Psoas muscle (tissue), 8 donors: ENCODE measurements around the gene FBN3. TPM values are rescaled to one million over a fixed set of nuclear protein-coding genes. Genes with fewer than 3 reads are reported as not detected.
"Not testable (repeated sequence)": the region's sequence is repeated elsewhere in the genome, so short reads cannot be mapped to it uniquely, and the experiment has no call there.

Source experiments
- ATAC-seq, 4 donors: fragments of 200-7000 bp; cut with Tn5 transposase; one replicate each; pipeline ENCODE4 v1.9.1; 2020; ENCODE audit warnings: moderate library complexity in 3 of 4, mild to moderate bottlenecking in 2 of 4
- DNase-seq, 2 donors: peaks; one replicate each; pipeline ENCODE4 v3.0.0-alpha.2; 2020
- H3K27ac ChIP-seq: fragments of 200-600 bp; one replicate; pipeline ENCODE4 v1.8.0; 2022
- H3K27me3 ChIP-seq, 3 donors: fragments of 200-600 bp in 1 of 3; one replicate each; pipeline versions ENCODE4 v1.6.1 to v1.8.0; 2013 to 2022; ENCODE audit warnings: low read length in 2 of 3, mild to moderate bottlenecking in 2 of 3, moderate library complexity in 1 of 3; ENCODE audit not compliant: insufficient read depth in 3 of 3
- H3K36me3 ChIP-seq, 2 donors: fragments of 200-600 bp in 1 of 2; one replicate each; pipeline versions ENCODE4 v1.6.1 to v1.8.0; 2013 to 2022; ENCODE audit warnings: low read depth in 1 of 2, mild to moderate bottlenecking in 1 of 2, moderate library complexity in 1 of 2; ENCODE audit not compliant: insufficient read depth in 1 of 2
- H3K4me1 ChIP-seq: fragments of 200-600 bp; one replicate; pipeline ENCODE4 v1.8.0; 2022
- H3K4me3 ChIP-seq: fragments of 200-600 bp; one replicate; pipeline ENCODE4 v1.8.0; 2022; ENCODE audit warnings: mild to moderate bottlenecking
- H3K9me3 ChIP-seq: fragments of 200-600 bp; one replicate; pipeline ENCODE4 v1.8.0; 2022
- CTCF ChIP-seq: fragments of 200-600 bp; IDR thresholded peaks from one replicate; pipeline ENCODE4 v1.8.0; 2022; ENCODE audit warnings: antibody characterized with exemption
- WGBS, 3 donors: extraction: QIAGEN DNeasy Blood & Tissue Kit; methylation state at CpG; one replicate each; pipeline versions ENCODE4 v1.1.6 to v1.1.7; 2013; 5-methylcytosine and 5-hydroxymethylcytosine counted together
- intact Hi-C, 2 donors: fragments of 100-400 bp; cut with DNase I; formaldehyde crosslinking; loops; one replicate each; pipeline versions ENCODE4 v1.11.0 to v1.14.2; 2022
- polyA plus RNA-seq, 3 donors: library from polyadenylated mRNA; stranded (reverse); fragments of 200-250 nt; gene quantifications; one replicate each; pipeline ENCODE4 v1.2.3, GENCODE V29; 2013
- total RNA-seq, 4 donors: library from RNA; stranded (reverse); fragmentation: NEBNext Ultra II Directional in 2 of 4; extraction: Animal tissue kit (Norgen Biotek cat#: 25700) in 2 of 4; gene quantifications; one replicate each; pipeline versions ENCODE4 v1.2.1 to v1.2.4, GENCODE V29; 2021 to 2023
- donor health status: healthy with polysubstance abuse.
- donor health status: DM: no; HTN: no; CAD: no; lungs with moderate emphysema.
- donor health status: Bipolar disorder and iron deficiency.
- donor health status: healthy.
- donor health status: DM: yes; HTN: yes; CAD: no.
- donor health status: DM: no; HTN: no; CAD: no.
- donor health status: DM: no; HTN: no; CAD: no.
- donor health status: DM: yes; HTN: yes; CAD: no.

The FBN3 gene
- total and polyA plus RNA-seq, 7 donors, result 0.01 to 0.51 (median 0.02) TPM; not detected in 2

DNA sequence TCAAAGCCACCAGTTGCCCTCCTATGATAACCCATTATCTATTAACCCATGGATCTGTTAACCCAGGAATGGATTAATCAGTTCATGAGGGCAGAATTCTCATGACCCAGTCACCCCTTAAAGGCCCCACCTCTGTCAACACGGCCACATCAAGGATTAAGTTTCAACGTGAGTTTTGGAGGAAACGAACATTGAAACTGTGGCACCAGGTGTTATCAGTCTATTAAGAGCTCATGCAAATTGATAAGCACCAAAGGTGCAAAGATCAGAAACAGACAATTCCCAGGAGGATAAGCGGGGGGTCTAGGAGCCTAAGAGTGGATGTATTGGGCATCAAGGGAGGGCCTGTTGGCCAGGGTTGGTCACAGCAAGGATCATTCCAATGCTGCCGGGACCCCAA is 124.1 kb downstream of the FBN3 start:
- Histone ChIP-seq H3K4me3 (no peak overlapping the region), H3K36me3 (no peaks in the 10 kb centered on the region), H3K9me3 (no peaks in the 10 kb centered on the region), H3K4me1 (no peaks in the 10 kb centered on the region), H3K27ac (no peak overlapping the region), H3K27me3 (no peaks in the 10 kb centered on the region)
- 73 to 80% (median 76%) methylated on average over 5 of the region's 5 CpGs for WGBS, 3 donors
- no peak for DNase-seq
- no peak for ATAC-seq
- TF ChIP-seq CTCF, result no peak
- intact Hi-C loops, result no loop called here

DNA sequence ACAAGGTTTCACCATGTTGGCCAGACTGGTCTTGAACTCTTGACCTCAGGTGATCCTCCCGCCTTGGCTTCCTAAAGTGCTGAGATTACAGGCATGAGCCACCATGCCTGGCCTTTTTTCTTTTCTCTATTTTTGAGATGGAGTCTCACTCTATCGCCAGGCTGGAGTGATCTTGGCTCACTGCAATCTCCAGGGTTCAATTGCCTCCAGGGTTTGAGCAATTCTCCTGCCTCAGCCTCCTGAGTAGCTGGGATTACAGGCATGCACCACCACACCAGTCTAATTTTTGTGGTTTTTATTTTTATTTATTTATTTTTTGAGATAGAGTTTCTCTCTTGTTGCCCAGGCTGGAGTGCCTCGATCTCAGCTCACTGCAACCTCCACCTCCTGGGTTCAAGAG is 125.1 kb downstream of the FBN3 start:
- ATAC-seq, H3K9me3 ChIP-seq, H3K4me3 ChIP-seq, H3K4me1 ChIP-seq, intact Hi-C loops, H3K27ac ChIP-seq, H3K36me3 ChIP-seq, H3K27me3 ChIP-seq, DNase-seq: not testable (repeated sequence)
- WGBS, 3 donors, result 95 to 98% (median 98%) methylated on average over 3 of the region's 3 CpGs

DNA sequence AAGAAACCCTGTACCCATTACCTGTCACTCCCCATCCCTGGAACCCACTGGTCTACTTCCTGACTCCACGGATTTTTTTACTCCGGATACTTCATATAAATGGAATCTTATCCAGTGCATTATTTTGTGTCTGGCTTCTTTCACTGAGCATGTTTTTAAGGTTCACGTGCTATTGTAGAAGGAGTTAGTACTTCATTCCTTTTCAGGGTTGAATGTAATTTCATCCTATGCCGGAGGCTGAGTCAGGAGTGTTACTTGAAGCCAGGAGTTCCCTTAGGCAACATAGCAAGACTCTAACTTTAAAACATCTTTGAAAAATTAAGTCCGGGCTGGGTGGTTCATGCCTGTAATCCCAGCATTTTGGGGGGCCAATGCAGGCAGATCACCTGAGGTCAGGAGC is 126.0 kb downstream of the FBN3 start:
- no peak overlapping the region for H3K27ac ChIP-seq
- no peaks in the 10 kb centered on the region for H3K27me3 ChIP-seq
- 71 to 78% (median 72%) methylated on average over 5 of the region's 5 CpGs for WGBS, 3 donors
- no peaks in the 10 kb centered on the region for H3K4me1 ChIP-seq
- ATAC-seq (no peak), DNase-seq (no peak)
- H3K4me3 ChIP-seq, result no peak overlapping the region
- intact Hi-C loops, result no loop called here
- H3K36me3 ChIP-seq, result no peaks in the 10 kb centered on the region
- TF ChIP-seq CTCF, result no peak
- H3K9me3 ChIP-seq, result no peaks in the 10 kb centered on the region

DNA sequence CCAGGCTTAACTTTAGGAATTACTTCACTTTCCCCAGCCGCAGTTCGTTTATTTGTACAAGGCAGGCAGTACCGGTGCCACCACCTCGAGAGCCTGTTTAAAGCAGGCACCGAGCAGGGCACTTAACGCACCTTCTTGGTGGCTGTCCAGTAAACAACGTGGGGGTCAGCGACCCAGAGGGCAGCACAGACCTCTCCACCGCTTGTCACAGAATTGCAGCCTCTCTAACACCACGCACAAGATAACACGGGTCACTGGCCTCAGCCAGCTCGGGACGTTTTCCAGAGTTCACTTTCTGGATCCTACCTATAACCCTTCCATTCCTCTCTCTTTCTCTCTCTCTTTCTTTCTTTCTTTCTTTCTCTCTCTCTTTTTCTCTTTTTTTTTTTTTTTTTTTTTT is 127.1 kb downstream of the FBN3 start:
- no peak for ATAC-seq
- Histone ChIP-seq H3K36me3 (no peaks in the 10 kb centered on the region), H3K9me3 (no peaks in the 10 kb centered on the region), H3K27me3 (no peaks in the 10 kb centered on the region), H3K27ac (no peak overlapping the region), H3K4me1 (no peaks in the 10 kb centered on the region), H3K4me3 (no peak overlapping the region)
- no peak for TF ChIP-seq CTCF
- 85 to 88% (median 87%) methylated on average over 13 of the region's 13 CpGs for WGBS, 3 donors
- intact Hi-C loops, result no loop called here
- DNase-seq, result no peak

DNA sequence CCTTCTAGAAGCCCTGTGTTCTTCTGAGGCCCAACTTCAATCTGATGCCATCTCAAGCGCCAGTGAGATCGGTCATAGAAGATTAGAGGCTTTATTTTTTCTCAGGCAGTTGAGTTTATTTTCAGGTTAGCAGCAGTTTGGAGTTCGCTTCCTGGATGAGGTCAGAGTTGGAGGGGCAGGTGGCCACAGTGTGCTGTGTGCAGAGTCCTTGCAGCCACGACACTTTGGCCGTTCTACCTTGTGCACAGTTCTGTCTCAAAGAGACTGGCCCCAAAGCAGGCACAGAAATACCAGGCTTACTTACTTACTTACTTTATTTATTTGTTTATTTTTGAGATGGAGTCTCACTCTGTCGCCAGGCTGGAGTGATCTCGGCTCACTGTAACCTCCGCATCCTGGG is 128.0 kb downstream of the FBN3 start:
- Histone ChIP-seq H3K4me3 (no peak overlapping the region), H3K36me3 (no peaks in the 10 kb centered on the region), H3K27ac (no peak overlapping the region), H3K27me3 (no peaks in the 10 kb centered on the region), H3K4me1 (no peaks in the 10 kb centered on the region), H3K9me3 (no peaks in the 10 kb centered on the region)
- DNase-seq (no peak), ATAC-seq (no peak)
- no peak for TF ChIP-seq CTCF
- WGBS, 3 donors, result 67 to 77% (median 75%) methylated on average over 8 of the region's 8 CpGs
- intact Hi-C loops, result no loop called here
